Measurements from ENCODE around the gene COX18.

- TF ChIP-seq ZNF70 (CRISPR knock-in tag; IDR thresholded peaks at IDR 0.05), result no peak
- TF ChIP-seq, protein P1, sequence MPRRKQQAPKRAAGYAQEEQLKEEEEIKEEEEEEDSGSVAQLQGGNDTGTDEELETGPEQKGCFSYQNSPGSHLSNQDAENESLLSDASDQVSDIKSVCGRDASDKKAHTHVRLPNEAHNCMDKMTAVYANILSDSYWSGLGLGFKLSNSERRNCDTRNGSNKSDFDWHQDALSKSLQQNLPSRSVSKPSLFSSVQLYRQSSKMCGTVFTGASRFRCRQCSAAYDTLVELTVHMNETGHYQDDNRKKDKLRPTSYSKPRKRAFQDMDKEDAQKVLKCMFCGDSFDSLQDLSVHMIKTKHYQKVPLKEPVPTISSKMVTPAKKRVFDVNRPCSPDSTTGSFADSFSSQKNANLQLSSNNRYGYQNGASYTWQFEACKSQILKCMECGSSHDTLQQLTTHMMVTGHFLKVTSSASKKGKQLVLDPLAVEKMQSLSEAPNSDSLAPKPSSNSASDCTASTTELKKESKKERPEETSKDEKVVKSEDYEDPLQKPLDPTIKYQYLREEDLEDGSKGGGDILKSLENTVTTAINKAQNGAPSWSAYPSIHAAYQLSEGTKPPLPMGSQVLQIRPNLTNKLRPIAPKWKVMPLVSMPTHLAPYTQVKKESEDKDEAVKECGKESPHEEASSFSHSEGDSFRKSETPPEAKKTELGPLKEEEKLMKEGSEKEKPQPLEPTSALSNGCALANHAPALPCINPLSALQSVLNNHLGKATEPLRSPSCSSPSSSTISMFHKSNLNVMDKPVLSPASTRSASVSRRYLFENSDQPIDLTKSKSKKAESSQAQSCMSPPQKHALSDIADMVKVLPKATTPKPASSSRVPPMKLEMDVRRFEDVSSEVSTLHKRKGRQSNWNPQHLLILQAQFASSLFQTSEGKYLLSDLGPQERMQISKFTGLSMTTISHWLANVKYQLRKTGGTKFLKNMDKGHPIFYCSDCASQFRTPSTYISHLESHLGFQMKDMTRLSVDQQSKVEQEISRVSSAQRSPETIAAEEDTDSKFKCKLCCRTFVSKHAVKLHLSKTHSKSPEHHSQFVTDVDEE (CRISPR knock-in tag; IDR thresholded peaks at IDR 0.05), result no peak
Observed at GRCh38 chr4:73068491-73069337, 802 bp downstream of the COX18 start.

Measured in SK-N-SH treated with all-trans-retinoic acid at 6 μM for 48 hours (cell line).